Panc1 (cell line): Measurements from ENCODE around the gene HOXA2. TPM values are rescaled to one million over a fixed set of nuclear protein-coding genes. Genes with fewer than 3 reads are reported as not detected.
A peak's percentile ranks its signal among the peaks of the same experiment; 100 is the strongest.

Experiments
- ATAC-seq: fragments of 200-7000 bp; cut with Tn5 transposase; 2 replicates; pipeline ENCODE4 v1.9.1; 2020; ENCODE audit warnings: mild to moderate bottlenecking, moderate library complexity
- BruUV-seq: library from RNA; stranded (reverse); fragments of 400-500 nt; replicated peaks from 2 replicates; lab custom pipeline; 2021; lab: Mats Ljungman, UMichigan
- CTCF ChIA-PET: fragments of 300-600 bp; sonication (Branson Sonifier 250); formaldehyde crosslinking; loops from one replicate; lab custom pipeline; 2022; ENCODE audit warnings: antibody characterized with exemption; lab: Charles Lee
- POLR2A ChIA-PET: fragments of 300-600 bp; sonication (Branson Sonifier 250); formaldehyde crosslinking; loops from one replicate; lab custom pipeline; 2022; ENCODE audit warnings: antibody characterized with exemption; lab: Charles Lee
- DNase-seq: peaks from one replicate; pipeline ENCODE4 v3.0.0-alpha.2; 2010; ENCODE audit warnings: low read depth, low spot score
- H3K27ac ChIP-seq: 2 replicates; pipeline ENCODE4 v1.5.1; 2011; ENCODE audit warnings: mild to moderate bottlenecking, low read length, inconsistent platforms
- H3K27me3 ChIP-seq: fragments of 200-500 bp; sonication (Bioruptor generic); 2 replicates; pipeline ENCODE4 v1.6.0; 2014; ENCODE audit warnings: low read length, inconsistent platforms; ENCODE audit not compliant: control insufficient read depth, insufficient read depth
- H3K36me3 ChIP-seq: fragments of 200-500 bp; sonication (Bioruptor generic); 2 replicates; pipeline ENCODE4 v1.5.1; 2014; ENCODE audit warnings: inconsistent platforms, mild to moderate bottlenecking, low read length, moderate library complexity; ENCODE audit not compliant: control insufficient read depth, insufficient read depth
- H3K4me1 ChIP-seq: 2 replicates; pipeline ENCODE4 v1.5.1; 2011; ENCODE audit warnings: inconsistent platforms, mild to moderate bottlenecking, low read length, moderate library complexity; ENCODE audit not compliant: control insufficient read depth, insufficient read depth
- H3K4me3 ChIP-seq, 2 experiments: 2 replicates each; pipeline ENCODE4 v1.5.1; 2011 to 2012; ENCODE audit warnings: low read depth in 2 of 2, low read length in 2 of 2, mild to moderate bottlenecking in 2 of 2, inconsistent platforms in 1 of 2, moderate library complexity in 1 of 2
- H3K9me3 ChIP-seq: fragments of 200-500 bp; sonication (Bioruptor generic); 2 replicates; pipeline ENCODE4 v1.5.1; 2014; ENCODE audit warnings: low read depth, mild to moderate bottlenecking, inconsistent platforms, low read length, moderate library complexity; ENCODE audit not compliant: control insufficient read depth, insufficient read depth
- POLR2AphosphoS5 ChIP-seq: IDR thresholded peaks from 2 replicates; pipeline ENCODE4 v1.6.1; 2012; ENCODE audit warnings: mild to moderate bottlenecking, low read depth, low read length, moderate library complexity
- REST ChIP-seq, 2 experiments: IDR thresholded peaks; 2 replicates each; pipeline ENCODE4 v1.6.1; 2011 to 2012; ENCODE audit warnings: low read depth in 2 of 2, control low read depth in 1 of 2, low read length in 1 of 2, mild to moderate bottlenecking in 1 of 2, moderate library complexity in 1 of 2; ENCODE audit not compliant: insufficient read depth in 1 of 2
- SIN3A ChIP-seq: IDR thresholded peaks from 2 replicates; pipeline ENCODE4 v1.6.1; 2012; ENCODE audit warnings: low read depth, mild to moderate bottlenecking, low read length, moderate library complexity, borderline replicate concordance; ENCODE audit not compliant: insufficient read depth
- TCF7L2 ChIP-seq: IDR thresholded peaks from 2 replicates; pipeline ENCODE4 v1.6.1; 2011; ENCODE audit warnings: mild to moderate bottlenecking, low read depth, low read length, inconsistent platforms
- in situ Hi-C: cut with HindIII; loops from 2 replicates; pipeline ENCODE4 v1.10.0; 2016; ENCODE audit warnings: low sequenced_read_pairs, low pct_unique_long_range_greater_than_20kb
- intact Hi-C: fragments of 100-400 bp; cut with micrococcal nuclease; formaldehyde crosslinking; loops from one replicate; pipeline ENCODE4 v1.10.0; 2022; ENCODE audit not compliant: unreplicated experiment
- total RNA-seq: library from RNA; stranded (reverse); gene quantifications from one replicate; pipeline ENCODE4 v1.2.1, GENCODE V29; 2021; ENCODE audit not compliant: unreplicated experiment
- TF ChIP-seq, protein P1 (sequence below): fragments of 450-650 bp; IDR thresholded peaks from 2 replicates; pipeline ENCODE4 v1.5.1; 2017; ENCODE audit warnings: mild to moderate bottlenecking

Gene HOXA2
- total RNA-seq, 1 experiment from 2014 or later: 2.9 TPM

- CTCF ChIA-PET: no interaction called here
These were observed 42.3 kb upstream of the HOXA2 start for GRCh38 chr7:27144781-27145164.

GRCh38 chr7:27143950-27144780 is 41.7 kb upstream of the HOXA2 start:
- intact Hi-C loops: no loop called here
- DNase-seq (no peak), ATAC-seq (no peak)
- BruUV-seq: no TSS peak
- in situ Hi-C loops: loop anchor here (5.0 kb wide), 1 partner anchor 287 kb away; no protein-coding TSS in a partner anchor
- POLR2A ChIA-PET: no interaction called here
- Histone ChIP-seq H3K4me1 (peaks cover 21% of the 10 kb centered on the region), H3K9me3 (no peaks in the 10 kb centered on the region), H3K27ac (peak overlapping the region; percentile 10; the same call in 1 of the 2 replicates), H3K36me3 (no peaks in the 10 kb centered on the region), H3K27me3 (no peaks in the 10 kb centered on the region), H3K4me3 (peak overlapping the region; percentile 41 to 58)
- CTCF ChIA-PET: interaction anchor here (2.7 kb wide), 1 partner anchor 462 kb away, joined by 9 read pairs; no protein-coding TSS in a partner anchor
- TF ChIP-seq TCF7L2: no peak
- TF ChIP-seq, protein P1, sequence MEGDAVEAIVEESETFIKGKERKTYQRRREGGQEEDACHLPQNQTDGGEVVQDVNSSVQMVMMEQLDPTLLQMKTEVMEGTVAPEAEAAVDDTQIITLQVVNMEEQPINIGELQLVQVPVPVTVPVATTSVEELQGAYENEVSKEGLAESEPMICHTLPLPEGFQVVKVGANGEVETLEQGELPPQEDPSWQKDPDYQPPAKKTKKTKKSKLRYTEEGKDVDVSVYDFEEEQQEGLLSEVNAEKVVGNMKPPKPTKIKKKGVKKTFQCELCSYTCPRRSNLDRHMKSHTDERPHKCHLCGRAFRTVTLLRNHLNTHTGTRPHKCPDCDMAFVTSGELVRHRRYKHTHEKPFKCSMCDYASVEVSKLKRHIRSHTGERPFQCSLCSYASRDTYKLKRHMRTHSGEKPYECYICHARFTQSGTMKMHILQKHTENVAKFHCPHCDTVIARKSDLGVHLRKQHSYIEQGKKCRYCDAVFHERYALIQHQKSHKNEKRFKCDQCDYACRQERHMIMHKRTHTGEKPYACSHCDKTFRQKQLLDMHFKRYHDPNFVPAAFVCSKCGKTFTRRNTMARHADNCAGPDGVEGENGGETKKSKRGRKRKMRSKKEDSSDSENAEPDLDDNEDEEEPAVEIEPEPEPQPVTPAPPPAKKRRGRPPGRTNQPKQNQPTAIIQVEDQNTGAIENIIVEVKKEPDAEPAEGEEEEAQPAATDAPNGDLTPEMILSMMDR: peak; percentile 55

More at GRCh38 chr7:27144781-27145164, 42.3 kb upstream of the HOXA2 start:
- H3K4me3 ChIP-seq: no peak overlapping the region
- H3K36me3 ChIP-seq: no peaks in the 10 kb centered on the region
- in situ Hi-C loops (loop anchor here (5.0 kb wide), 1 partner anchor 287 kb away; no protein-coding TSS in a partner anchor), intact Hi-C loops (no loop called here)
- no peaks in the 10 kb centered on the region for H3K9me3 ChIP-seq
- BruUV-seq: no TSS peak
- no peak for ATAC-seq
- no peaks in the 10 kb centered on the region for H3K27me3 ChIP-seq
- H3K27ac ChIP-seq: no peak overlapping the region
- TF ChIP-seq REST (IDR thresholded peaks at IDR 0.05; ENCODE audit: insufficient read depth in 1 of 2, low read depth in 2 of 2, low read length in 1 of 2) (no peak), SIN3A (no peak), POLR2AphosphoS5 (no peak), TCF7L2 (no peak)
- TF ChIP-seq, protein P1: no peak
- peaks cover 27% of the 10 kb centered on the region for H3K4me1 ChIP-seq
- no peak for DNase-seq
- POLR2A ChIA-PET: no interaction called here
